ENCODE measurements around the gene MS4A4A. TPM values are rescaled to one million over a fixed set of nuclear protein-coding genes. Genes with fewer than 3 reads are reported as not detected.
"Not testable (repeated sequence)": the region's sequence is repeated elsewhere in the genome, so short reads cannot be mapped to it uniquely, and the experiment has no call there.

MS4A4A gene
- total RNA-seq, 1 experiment from 2014 or later: not detected

DNA sequence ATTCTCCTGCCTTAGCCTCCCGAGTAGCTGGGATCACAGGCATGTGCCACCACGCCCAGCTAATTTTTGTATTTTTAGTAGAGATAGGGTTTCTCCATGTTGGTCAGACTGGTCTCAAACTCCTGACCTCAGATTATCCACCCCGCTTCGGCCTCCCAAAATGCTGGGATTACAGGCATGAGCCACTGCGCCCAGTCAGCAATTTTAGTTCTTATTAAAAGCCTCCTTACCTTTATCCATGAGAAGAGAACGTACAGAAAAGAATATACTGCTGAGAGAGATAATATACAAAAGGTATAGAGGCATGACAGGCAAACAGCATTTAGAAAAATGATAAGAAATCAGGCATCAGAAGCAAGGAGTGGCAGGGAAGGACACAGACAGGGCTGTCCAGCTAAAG lies 21.4 kb downstream of the MS4A4A start:
- not testable (repeated sequence) for DNase-seq (ENCODE audit: low spot score)

DNA sequence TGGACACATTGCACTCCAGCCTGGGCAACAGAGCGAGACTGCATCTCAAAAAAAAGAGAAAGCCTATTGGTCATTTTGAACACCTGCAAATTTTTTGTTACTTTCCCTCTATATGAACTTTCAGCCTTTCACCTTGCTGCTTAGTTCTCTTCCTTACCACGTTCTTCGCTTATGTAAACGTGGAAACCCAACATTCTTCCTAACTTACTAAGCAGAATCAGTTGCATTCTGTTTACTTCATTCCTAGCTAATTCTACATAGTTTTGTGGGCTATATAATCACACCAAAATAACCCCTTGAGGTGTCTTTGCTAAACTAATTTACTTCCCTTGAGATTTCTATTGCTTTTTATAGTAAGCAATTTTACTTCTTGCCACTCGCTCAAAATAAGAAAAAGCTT lies 23.2 kb downstream of the MS4A4A start:
- DNase-seq (ENCODE audit: low spot score): no peak

DNA sequence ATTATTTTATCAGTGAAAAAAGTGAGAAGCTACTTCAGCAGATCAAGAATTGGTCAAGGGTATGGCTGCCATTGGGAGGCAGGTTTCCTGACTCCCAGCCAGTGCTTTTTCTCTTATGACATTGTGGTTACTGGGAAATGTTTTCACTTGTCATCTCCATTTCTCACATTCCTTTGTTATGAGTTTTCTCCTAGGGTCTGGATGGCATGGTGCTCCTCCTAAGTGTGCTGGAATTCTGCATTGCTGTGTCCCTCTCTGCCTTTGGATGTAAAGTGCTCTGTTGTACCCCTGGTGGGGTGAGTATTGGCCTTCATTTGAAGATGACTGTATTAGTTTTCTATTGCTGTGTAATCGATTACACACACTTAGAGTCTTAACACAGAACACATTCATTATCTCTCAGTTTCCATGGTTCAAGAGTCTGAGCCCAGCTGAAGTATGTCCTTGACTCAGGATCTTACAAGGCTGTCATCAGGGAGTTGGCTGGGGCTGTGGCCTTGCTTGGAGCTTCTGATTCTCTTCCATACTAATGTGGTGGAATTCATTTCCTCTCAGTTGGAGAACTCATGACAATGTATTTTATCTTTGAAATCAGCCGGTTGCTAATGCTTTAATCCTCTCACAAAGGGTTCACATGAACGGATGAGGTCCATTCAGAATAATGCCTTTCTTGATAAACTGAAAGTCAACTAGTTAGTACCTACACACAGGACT lies 25.6 kb downstream of the MS4A4A start:
- DNase-seq (ENCODE audit: low spot score): peak; percentile 33

DNA sequence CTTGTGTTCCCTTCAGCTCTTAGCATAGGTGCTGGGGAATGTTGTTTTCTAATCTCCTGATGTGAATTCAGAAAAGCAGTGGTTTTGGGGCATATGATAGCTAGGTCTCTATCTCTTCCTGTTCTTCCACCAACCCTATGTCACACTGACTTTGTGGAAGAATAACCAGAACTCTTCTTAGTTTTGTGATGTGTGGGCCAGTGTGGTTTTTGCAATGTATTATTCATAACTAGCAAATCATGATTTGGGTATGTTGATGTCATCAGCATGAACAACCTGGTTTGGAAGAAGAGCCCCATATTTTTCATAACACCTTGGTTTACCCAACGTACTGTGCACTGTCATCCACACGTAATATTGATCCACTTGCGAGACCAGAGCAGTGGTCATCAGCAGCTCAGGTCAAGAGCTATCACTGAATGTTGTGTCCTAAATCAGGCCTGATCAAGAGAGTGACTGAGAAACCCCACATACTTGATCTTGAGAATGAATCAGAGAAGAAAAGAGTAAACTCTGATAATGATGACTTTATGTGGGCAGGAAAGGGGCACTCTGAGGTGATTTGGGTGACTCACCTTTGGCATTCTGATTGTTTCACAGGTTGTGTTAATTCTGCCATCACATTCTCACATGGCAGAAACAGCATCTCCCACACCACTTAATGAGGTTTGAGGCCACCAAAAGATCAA lies 27.2 kb downstream of the MS4A4A start:
- DNase-seq (ENCODE audit: low spot score): no peak

DNA sequence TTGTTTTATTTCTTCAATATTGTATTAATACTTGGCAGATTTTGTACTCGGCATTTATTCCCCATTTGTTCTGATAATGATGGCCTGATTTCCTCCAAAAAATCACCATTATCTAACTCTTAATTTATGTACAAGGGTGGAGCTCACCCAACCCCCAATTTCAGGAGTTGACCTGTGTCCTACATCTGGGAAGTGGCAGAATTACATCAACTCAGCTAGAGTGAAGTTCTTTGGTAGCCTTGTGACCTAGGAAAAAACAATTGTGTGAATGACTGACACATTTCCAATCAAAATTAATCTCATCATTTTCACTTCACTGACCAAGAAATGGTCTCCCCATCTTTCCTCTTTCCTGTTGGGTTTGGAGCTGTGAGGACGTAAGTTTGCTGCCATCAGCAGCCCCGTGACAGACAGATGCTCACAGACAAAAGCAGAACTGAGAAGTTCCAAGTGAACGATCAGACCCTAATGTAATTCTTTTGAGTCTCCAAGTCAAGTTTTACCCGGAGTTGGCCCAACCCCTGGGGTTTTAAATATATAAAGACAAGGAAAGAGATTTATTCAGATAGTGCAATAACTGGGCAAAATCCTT lies 30.0 kb downstream of the MS4A4A start:
- no peak for DNase-seq (ENCODE audit: low spot score)

DNA sequence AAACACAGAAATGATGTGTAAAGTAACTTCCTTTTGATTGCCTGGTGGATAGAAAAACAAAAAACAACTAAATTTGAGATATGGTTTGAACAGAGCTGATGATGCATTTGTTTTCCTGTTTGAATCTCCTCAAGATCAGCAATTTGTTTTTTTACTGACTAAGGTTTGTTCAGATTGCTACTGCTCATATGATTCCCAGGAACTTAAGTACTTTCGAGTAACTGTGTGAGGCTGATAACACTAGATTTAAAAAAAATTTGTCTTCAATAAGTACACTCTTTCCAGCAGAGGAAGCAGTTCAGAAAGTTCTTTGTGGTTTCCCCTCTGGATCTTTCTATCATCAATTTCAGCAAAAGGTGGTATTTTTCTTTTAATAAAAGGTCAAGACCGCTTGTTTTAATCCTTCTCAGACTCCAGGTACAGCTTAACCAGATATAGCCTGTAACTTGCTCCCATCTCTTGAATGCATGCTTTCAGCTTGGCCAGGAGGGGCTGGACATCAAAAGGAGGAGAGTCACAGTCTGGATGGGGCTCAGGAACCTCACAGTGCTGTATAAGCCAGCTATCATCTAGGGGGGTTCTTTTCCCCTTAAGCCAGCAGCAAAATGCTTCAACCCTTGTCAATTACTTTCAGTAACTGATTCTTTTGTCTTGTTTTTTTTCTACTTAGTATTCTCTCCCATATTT lies 34.3 kb downstream of the MS4A4A start:
- no peak for DNase-seq (ENCODE audit: low spot score)

DNA sequence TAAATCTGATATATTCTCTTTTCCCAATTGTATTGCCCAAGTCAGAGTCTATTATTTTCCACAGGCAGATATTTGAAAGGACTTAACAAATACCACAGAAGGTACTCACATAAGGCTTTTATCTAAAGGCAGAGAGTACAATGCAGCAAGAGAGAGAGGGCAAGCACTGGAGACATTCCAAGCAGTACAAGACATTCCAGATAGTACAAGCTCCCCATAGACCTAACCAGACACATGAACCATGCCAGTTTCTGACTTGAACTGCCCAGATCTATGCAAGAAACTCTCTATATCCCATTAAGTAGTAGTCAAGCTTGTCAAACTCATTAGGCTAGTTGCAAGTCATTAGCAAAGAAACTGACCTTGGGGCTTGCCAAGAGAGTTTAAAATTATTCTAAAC lies 35.4 kb downstream of the MS4A4A start:
- DNase-seq (ENCODE audit: low spot score): no peak

DNA sequence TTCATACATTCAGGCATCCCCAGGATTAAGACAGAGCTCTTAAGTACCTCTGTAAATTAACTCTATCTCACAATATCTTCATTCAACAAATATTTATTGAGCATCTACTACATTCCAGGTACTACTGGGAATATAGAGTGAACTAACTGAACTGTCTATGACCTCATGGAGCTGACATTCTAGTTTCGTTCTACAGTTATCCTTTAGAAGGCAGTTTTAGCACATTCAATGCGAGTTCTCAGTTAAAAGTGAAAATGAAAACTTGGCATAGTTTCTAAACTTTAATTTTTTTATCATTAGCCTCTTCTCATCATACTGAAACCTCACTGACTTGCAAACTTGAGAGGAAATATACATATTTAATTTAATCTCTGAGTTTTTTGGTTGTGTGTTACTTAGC lies 35.9 kb downstream of the MS4A4A start:
- no peak for DNase-seq (ENCODE audit: low spot score)

DNA sequence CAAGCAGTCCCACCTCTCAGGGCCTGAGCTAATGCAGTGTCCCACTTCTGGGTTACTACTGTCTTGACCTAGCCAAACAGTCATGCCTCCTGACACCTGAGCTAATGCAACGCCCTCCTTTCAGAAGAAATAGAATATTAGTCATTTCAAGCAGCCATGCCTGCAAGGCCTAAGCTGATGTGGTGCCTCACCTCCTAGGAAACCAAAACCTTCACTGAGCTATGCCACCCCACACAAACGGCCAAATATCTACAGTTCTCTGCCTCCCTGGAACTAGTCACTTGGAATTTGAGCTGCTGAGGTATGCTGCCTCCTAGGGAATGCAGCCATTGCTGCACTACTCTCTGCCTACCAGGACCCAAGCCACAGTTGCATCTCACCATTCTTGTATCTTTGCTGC lies 38.3 kb downstream of the MS4A4A start:
- DNase-seq (ENCODE audit: low spot score): no peak

DNA sequence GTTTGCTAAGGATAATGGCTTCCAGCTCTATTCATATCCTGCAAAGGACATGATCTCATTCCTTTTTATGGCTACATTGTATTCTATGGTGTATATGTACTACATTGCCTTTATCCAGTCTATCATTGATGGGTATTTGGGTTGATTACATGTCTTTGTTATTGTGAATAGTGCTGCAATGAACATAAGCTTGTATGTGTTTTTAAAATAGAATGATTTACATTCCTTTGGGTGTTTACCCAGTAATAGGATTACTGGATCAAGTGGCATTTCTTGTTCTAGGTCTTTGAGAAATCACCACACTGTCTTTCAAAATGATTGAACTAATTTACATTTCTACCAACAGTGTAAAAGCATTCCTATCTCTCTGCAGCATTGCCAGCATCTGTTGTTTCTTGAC lies 40.6 kb downstream of the MS4A4A start:
- DNase-seq (ENCODE audit: low spot score): no peak

DNA sequence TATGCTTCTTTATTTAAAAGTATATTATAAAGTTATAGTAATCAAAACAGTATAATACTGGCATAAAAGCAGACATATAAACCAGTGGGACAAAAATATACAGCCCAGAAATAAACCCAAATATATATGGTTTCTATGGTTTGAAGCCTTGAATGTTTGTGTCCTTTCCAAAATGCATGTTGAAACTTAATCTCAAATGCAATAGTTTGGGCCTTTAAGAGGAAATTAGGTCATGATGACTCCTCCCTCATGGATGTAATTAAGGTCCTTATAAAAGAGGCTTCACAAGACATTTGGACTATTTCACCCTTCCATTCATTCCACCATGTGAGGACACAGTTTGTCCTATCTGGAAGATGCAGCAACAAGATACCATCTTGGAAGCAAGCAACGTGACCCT lies 46.5 kb downstream of the MS4A4A start, which contains the start of gene MS4A6E:
TSS of gene MS4A6E (plus strand) at position 301 of the 400 bp plus-strand sequence. CDS start 7,641 bp downstream, outside the sequence.
- no peak for DNase-seq (ENCODE audit: low spot score)

DNA sequence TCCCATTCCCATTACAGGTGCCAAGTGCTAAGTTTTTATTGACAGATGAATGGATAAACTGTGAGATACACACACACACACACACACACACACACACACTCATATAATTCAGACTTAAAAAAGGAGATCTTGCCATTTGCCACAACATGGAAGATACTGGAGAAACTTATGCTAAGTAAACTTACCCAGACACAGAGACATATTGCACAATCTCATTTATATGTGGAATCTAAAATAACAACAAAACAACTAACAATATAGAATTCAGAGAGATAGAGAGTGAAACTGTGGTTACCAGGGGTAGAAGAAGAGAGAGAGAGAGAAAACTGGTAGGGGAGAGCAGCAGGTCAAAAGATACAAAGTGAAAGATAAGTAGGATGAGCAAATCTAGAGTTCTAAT lies 48.0 kb downstream of the MS4A4A start:
- no peak for DNase-seq (ENCODE audit: low spot score)

DNA sequence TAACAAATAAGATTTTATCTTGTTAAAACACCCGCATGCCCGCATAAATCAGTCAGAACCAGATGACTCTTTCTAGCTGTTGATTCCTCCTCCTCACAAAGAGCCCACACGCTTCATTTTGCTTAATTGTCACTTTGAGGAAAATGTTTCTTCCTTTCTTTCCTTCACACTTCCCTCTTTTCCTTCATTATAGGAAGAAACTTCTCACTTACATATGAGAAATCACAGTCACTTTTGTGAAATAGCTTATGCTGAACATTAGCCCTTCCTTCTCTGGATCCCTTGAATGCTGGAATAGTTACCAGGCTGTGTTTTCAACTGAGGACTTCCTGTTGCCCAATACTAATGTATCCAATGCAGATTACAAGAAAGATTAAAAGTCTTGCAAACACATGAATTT lies 52.4 kb downstream of the MS4A4A start:
- DNase-seq (ENCODE audit: low spot score): no peak

DNA sequence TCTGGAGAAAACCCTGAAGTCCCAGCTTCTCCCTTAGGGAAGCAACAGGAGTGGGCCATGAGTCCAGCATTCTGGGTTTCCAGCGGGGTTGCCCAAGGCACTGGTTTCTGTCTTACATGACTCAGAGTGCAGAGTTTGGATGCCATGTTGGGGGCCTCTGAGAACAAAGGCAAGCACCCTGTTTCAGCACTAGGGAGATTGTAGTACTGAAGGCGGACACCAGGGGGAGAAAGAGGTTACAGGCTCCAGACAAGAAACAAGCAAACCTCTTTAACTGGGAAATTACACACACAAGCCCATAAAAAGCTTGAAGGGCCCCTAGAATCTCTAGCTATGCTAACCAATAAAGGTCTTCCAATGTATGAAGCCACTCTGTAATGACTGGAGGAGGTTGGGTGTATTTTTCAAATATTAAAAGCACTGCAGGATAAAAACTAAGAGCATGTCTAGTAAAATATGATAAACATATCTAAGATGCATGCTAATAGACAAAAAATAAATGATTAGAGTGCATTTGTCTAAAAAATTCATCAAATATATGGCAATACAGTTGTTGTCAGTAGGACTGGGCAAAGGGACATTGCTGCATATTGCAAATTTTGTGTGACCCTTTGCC lies 53.6 kb downstream of the MS4A4A start:
- DNase-seq (ENCODE audit: low spot score): peak; percentile 49

DNA sequence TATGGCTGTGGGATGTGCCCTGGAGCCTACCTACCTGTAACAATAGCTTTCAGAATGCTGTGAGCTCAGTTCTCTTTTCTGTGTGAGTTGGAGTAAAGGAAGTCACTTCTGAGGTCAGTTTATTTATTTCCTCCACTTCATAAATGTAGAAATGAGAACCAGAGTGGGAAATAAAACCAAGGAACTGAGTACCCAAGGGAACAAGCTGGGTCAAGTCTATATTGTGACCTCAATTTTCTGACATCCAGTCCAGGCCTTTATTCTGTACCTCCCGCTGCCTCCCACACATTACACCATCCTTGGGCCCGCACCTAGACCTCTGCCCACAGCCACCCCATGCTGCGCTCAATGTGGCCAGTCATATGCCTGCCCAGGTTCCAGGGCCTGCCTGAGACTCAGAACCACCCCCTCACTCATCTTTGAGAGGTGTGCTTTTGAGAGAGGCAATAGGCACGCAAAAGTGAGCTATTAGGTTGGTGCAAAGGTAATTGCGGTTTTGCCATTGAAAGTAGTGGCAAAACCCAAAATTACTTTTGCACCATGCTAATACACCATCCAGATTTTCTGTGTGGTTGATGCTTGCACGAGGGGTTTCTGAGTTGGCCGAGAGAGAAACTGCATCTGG lies 56.4 kb downstream of the MS4A4A start:
- no peak for DNase-seq (ENCODE audit: low spot score)

DNA sequence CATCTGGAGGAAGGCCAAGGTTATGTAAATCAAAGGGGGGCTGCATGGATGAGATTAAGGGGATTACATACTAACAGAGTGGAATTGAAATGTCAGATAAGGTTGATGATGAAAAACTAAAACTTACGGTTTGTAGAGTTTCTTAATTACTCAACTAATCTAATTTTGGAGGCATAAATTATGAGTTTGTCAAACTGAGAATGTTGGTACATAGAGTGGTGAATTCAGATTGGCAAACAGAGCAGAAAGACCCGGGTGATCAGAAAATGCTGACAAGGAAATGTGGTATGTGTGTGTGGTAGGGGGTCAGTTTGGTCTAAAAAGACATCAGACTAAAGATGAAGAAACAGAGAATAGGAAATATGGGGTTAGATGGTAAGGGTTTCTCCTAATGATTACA lies 57.6 kb downstream of the MS4A4A start:
- no peak for DNase-seq (ENCODE audit: low spot score)

DNA sequence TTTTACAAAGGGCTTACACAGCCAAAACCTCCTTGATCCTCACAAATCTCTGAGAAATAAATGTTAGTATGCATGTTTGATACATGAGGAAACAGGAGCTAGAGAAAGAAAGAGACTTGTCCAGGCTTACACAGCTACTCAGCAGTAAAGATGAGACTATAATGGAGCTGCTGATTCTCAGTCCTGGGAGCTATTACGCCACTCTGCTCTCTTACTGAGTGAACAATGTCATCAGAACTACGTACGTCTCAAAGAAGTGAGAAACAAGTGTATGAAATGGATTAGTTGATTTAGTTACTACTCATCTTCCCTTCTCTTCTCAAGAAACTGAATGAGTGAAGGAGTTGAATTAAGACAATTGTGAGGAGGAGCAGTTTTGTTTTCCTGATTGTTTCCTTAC lies 58.9 kb downstream of the MS4A4A start:
- no peak for DNase-seq (ENCODE audit: low spot score)

DNA sequence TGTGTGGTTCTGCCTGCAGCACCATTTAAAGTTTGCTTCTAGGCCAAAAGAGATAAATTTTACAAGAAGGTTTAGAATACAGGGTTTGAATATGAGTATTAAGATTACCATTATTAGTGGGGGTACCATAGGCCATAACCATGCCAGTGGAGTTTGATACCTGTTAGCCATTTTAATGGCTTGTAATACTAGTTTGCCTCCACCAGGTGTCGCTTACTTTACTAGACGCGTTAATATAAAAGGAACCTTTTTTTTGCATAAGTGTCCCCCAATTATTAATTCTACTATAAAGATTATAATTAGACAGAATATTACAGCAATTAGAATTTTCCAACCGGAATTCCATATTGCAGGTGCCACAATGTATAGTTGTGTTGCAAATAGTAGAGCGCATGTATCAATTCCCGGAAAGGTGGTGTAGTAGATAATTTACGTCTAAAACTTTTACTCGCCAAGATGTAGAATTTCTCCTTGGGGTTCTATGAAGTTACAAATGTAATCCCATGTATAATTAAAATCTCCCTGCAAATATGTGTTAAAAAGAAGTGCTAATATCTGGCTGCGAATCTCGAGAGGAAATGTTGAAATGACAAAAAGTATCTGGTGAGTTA lies 62.7 kb downstream of the MS4A4A start:
- DNase-seq (ENCODE audit: low spot score): peak; percentile 4

DNA sequence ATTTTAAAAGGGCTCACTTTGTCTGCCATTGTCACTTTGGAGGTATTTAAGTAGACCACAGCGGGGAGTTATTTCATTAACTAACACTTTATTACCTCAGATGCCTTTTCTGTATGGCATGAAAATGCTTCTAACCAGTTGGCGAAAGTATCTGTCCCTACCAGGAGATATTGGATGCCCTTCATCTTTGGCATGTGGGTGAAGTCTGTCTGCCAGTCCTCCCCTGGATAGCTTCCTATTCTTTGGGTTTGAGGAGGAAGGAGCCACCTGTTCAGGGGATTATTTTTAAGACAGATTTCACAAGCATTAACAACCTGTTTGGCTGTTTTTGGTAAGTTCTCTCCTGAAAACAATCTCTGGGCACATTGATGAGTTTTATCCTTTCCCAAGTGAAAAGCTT lies 63.7 kb downstream of the MS4A4A start:
- DNase-seq (ENCODE audit: low spot score): no peak

DNA sequence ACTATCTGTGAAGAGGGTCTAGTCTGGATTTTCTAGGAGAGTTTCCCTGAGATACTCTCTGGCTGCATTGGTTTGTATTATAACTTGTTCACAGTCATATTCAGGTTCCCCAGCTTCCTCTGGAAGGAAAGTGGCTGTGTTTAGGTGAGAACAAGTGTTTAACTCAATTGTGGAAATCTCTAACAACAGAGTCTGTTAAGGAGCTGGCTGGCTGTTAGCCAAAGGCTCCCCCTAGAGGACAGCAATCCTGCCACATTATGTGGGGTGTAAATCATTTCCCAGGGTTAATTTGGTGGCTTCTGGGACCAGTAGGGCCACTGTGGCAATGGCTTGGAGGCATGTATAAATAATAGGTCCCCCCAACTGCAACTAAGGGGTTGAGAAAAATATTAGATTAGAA lies 65.0 kb downstream of the MS4A4A start:
- DNase-seq (ENCODE audit: low spot score): peak; percentile 7

All from A172 (cell line).